Activated T-cell treated with anti-CD3 and anti-CD28 coated beads for 4 hours (primary cell): Measurements from ENCODE around the gene TMUB1.
A peak's percentile ranks its signal among the peaks of the same experiment; 100 is the strongest.
"Not testable (repeated sequence)": the region's sequence is repeated elsewhere in the genome, so short reads cannot be mapped to it uniquely, and the experiment has no call there.

Source experiments
- DNase-seq: peaks from one replicate; pipeline ENCODE4 v3.0.0-alpha.2; 2020

TMUB1 gene

DNA sequence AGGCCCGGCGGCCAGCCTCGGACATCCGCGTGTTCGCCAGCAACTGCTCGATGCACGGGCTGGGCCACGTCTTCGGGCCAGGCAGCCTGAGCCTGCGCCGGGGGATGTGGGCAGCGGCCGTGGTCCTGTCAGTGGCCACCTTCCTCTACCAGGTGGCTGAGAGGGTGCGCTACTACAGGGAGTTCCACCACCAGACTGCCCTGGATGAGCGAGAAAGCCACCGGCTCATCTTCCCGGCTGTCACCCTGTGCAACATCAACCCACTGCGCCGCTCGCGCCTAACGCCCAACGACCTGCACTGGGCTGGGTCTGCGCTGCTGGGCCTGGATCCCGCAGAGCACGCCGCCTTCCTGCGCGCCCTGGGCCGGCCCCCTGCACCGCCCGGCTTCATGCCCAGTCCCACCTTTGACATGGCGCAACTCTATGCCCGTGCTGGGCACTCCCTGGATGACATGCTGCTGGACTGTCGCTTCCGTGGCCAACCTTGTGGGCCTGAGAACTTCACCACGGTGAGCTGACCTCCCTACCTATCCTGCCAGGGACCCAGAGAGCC, 34.3 kb downstream of the TMUB1 start:
- DNase-seq: no peak

DNA sequence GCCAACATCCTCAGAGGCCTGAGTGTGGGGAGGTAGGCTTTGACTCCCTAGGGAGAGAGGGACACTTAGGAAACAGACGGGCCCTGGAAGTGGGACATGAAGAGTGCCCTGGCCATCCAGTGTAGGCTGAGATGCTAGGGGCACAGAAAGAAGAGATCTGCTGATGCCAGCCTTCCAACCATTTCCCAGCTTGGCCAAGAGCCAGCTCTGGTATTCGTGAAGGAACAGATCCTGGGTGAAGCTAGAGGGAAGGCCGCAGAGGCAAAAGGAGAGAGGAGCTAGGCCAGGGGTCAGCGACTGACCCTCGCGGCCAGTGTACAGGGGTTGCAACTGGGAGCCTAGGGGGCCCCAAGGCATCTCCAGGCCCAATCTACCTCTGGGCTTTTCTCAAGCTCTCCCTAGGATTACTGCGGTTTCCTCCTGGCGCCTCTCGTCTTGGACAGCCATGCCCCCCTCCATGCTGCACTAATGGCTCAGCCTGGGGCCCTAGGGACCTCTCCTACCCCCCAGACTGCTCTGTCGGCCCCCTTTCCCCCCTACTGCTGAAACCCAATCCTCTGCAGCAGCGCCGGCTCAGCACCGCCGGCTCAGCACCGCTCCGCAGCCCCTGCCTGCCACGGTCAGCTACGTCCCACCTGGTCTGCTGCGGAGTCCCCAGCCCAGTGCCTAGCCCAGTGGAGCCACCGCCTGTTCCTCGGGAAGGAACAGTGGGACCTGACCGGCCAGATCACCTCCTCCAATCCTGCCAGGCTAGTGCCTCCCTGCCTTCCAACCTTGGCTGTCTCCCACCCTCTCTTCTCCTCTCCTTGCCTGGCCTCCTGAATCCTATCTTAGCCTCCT, 35.1 kb downstream of the TMUB1 start, which contains the start of gene ASIC3:
Gene ASIC3, plus strand, starts transcription at position 556 of the 840 bp plus-strand sequence. CDS start 355 bp downstream, outside the sequence.
- no peak for DNase-seq

DNA sequence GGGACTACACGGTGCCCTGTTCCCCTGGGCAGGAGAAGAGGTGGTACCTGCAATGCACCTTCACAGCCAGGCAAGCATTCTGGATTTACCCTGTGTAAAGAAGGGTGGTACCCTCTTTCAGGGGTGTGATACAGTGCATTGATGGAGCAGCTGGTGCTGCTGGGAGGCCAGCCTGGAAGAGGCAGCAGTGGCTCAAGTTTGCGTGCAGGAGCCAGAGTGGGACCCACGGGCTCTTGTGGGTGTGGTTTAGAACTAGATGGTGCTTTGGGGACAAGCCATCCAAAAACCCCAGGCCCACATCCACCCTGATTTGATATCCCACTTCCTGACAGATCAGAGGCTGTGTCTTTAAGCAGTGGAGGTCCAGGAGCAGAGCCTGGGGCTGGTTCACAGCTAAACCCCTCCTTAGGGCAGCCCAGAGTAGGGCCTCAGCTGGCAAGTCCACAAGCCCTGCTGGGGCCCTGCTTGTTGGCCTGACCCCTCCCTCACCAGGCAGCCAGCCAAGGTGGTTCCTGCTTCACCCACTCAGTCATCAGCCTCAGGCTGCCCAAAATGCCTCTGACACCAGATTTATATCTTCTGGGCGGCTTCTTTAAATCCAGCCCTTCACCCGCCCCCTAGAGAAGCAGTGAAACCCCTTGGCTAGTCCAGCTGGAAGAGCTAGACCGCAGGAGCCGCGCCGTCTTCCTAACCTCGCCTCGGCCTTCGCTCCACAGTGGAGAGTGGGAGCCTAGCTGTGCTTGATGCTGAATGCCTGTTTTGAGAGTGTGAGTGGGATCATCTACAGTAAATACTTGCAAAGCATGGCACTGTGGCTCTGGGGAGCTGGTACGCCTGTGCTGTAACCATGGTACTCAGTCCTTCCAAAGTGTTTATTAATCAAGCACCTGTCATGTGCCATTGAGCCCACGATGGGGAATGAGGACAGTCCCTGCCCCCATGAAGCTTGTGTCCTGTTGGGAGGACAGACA, 36.4 kb downstream of the TMUB1 start:
- no peak for DNase-seq

DNA sequence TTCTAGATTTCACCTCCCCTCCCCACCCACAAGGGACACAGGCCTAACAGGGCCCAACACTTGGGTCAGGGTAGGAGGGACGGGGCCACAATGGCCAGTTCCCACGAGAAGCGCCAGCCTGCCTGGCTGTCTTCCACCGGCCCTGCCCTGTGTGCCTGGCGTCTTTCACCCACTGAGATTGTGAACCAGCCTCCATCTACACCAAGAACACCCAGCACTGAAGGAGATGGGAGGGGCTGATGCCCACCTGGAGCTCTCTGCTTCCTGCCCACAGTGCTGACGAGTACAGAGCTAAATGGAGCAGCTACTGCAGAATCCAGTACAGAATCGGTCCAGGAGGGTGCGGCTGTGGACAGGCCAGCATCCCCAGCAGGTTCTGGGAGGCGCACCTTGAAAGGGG, 37.3 kb downstream of the TMUB1 start:
- no peak for DNase-seq

- DNase-seq: no peak
These were observed 38.0 kb downstream of the TMUB1 start for GRCh38 chr7:151045262-151045661.

- no peak for DNase-seq
These were observed 39.3 kb downstream of the TMUB1 start for GRCh38 chr7:151043959-151044358.

GRCh38 chr7:151043449-151043848, 39.8 kb downstream of the TMUB1 start:
- DNase-seq: not testable (repeated sequence)

- no peak for DNase-seq
These were observed 42.5 kb downstream of the TMUB1 start for GRCh38 chr7:151040616-151041375.

DNA sequence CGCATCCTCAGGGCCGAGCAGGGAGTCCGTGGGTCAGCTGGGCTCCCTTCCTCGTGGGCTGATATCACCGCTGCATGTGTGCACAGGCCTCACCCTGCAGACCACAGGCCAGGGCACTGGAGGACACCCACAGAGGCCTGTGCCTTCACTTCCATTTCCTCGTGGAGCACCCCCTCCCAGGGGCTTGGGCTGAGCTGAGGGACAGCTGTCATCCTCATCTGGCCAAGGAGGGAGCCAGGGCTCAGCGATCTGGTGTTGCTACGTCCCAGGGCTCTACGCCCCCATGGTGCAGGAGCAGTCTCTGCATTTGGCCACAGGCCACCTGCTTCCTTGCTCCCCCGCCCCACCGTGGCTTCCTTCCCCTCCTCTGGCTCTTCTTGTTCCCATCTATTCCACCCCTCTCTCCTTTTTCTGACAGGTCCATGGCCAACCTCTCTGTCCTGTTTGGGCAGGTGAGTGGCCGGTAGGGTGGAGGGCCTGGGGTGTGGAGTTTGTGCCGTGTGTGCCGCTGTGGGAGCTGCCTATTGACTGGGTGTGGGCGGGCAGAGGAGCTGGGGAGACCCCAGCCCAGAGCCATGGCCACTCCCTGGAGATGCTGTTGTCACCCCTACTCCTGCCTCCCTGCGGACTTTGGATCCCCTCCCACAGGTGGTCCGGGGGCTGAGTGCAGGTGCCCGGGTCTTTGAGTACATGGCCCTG, 43.3 kb downstream of the TMUB1 start:
- no peak for DNase-seq

GRCh38 chr7:151038951-151039849, 44.1 kb downstream of the TMUB1 start:
- DNase-seq: peak; percentile 60

GRCh38 chr7:151035902-151036301, 47.4 kb downstream of the TMUB1 start:
- DNase-seq: no peak

- no peak for DNase-seq
These were observed 48.1 kb downstream of the TMUB1 start for GRCh38 chr7:151035026-151035717.

GRCh38 chr7:151034312-151035025, 48.8 kb downstream of the TMUB1 start:
- DNase-seq: no peak

- DNase-seq: no peak
These were observed 49.4 kb downstream of the TMUB1 start for GRCh38 chr7:151033864-151034249.

DNA sequence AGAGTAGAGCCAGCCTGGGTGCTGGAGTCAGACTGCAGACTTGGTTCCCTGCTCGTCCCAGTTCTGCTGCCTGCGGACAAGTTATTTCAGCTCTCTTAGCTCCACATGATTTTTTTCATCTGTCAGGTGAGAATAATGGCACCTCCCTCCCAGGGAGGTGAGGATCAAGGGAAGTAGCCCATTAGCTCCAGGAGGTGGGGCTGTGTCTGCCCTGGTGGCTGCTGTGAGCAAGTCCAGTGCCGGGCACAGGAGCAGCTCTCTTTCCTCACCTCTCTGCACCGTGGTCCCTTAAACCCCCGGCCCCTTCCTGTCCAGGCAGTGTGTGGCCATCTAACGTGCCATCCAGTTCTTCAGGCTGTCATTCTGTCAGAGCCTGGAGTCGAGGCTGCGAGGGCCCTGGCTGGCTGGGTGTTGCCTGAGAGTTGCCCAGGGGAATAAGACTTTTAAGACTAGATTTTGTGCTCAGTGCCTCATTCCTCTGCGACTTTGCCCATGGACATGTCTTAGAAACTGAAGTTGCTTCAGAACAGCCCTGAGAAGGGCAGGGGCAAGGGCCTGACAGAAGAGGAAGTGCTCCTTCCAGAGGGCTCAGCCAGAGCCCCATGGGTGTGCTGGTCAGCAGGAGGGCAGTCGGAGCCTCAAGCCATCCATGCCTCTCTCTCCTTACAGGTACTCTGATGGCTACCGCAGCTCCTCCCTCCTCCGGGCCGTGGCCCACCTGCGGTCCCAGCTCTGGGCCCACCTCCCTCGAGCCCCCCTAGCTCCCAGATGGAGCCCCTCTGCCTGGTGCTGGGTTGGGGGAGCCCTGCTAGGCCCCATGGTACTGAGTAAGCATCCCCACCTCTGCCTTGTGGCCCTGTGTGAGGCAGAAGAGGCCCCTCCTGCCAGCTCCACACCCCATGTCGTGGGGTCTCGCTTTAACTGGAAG, 50.1 kb downstream of the TMUB1 start:
- DNase-seq: no peak
